Endometrium (tissue), 2 donors: Measurements from ENCODE around the gene NOS3.
"Not testable (repeated sequence)": the region's sequence is repeated elsewhere in the genome, so short reads cannot be mapped to it uniquely, and the experiment has no call there.

Experiments used
- FAIRE-seq: peaks from 2 replicates; lab custom pipeline; 2012; peaks lifted over from hg19 to GRCh38; lab: Jason Lieb, UNC
- donor health status: control.
- donor health status: control.

NOS3 gene

GRCh38 chr7:151017953-151018420 lies 27.2 kb downstream of the NOS3 start:
- no peak for FAIRE-seq

- FAIRE-seq = no peak
Observed at GRCh38 chr7:151018421-151019129, 27.8 kb downstream of the NOS3 start.

GRCh38 chr7:151019130-151019447 lies 28.3 kb downstream of the NOS3 start:
- no peak for FAIRE-seq

DNA sequence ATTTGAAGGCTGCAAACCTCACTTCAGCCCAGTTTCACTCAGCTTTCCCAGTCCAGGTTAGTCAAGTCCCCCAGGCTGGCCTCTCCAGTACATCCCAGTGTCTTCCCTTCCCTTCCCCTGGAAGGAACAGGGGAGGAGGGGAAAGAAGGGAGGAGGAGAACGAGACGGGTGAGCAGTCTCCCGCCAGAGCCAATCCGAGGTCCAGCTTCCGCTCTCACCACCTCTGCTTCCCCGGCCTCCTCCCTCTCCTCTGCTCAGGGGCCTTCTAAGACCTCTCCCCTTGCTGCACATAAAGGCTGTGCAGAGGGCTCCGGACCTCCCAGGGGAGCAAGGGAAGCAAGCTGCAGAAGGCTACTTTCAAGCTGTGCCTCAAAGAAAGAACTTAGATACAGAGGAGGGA lies 29.4 kb downstream of the NOS3 start:
- FAIRE-seq = no peak

DNA sequence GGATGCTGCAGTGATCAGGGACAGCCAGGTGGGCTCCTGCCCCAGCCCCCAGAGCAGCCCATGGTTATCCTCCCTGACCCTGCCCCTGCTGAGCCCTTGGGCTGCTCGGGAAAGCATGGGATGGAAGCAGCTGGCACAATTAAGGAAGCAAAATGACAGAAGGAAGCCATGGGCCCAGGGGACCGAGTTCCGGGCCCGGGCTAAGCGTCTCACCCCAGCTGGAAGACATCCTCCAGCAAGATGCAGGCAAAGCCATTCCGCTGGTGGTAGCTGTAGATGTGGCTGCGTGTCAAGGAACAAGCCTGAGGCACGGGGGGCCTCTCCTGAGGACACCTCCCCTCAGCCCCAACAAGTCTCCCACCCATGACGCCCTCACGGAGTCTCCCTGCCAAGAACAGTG lies 32.4 kb downstream of the NOS3 start:
- FAIRE-seq = no peak

GRCh38 chr7:151024435-151025056 lies 33.7 kb downstream of the NOS3 start, which contains the start of gene ATG9B:
Gene ATG9B, minus strand, starts transcription at chr7:151024494. Its CDS starts 71 bp downstream, at chr7:151024423.
- no peak for FAIRE-seq

DNA sequence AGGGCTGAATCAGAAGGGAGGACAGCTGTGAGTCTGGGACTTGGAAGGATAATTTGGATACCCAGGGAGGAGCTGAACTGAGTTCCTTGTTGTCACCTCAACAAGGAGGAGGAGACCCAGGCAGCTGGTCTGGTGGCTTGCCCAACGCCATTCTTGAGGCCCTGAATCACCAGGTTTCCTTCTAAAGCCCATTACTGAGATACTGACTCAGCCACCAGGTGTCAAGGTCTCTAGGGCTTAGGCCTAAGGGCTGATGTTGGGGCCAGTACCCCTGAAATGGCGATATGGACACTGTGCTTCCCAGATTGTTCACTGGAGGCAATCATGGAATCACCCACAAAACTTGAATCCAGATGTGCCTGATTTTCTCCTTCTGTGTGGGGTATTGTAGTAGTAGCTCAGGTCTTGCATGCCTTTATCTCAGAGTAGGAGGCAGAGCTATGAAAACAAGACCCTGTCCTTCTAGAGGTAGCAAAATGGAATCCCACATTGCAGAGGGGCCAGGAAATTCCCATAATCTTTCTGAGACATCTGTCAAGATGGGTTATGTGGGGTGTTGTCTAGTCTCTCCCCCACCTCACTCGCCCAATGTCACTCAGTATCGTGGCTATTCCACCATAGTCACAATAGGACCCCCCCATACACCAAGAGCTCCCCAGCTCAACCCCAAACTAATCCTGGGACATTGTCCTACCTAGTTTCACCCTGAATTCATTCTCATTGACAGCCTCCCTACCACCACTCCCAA lies 35.3 kb downstream of the NOS3 start:
- FAIRE-seq = no peak

- not testable (repeated sequence) for FAIRE-seq
Observed at GRCh38 chr7:151026771-151027727, 36.2 kb downstream of the NOS3 start.

DNA sequence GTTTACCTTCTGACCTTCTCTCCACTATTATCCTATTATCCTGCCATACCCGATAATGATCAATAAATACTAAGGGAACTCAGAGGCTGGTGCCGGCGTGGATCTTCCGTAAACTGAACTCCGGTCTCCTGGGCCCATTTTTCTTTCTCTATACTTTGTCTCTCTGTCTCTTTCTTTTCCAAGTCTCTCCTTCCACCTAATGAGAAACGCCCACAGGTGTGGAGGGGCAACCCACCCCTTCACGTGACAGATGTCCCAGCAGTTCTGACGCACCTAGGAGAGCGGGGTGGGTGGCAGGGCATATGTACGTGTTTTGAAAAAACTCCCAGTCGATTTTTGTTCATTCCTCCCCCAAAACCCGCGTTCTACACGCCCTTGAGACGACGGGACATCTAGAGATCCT lies 36.9 kb downstream of the NOS3 start:
- FAIRE-seq = not testable (repeated sequence)

GRCh38 chr7:151028131-151028947 lies 37.5 kb downstream of the NOS3 start, which contains the start of gene ABCB8:
Gene ABCB8, plus strand, starts transcription at chr7:151028450. Its CDS starts 66 bp downstream, at chr7:151028516.
- peak; percentile 95 for FAIRE-seq

DNA sequence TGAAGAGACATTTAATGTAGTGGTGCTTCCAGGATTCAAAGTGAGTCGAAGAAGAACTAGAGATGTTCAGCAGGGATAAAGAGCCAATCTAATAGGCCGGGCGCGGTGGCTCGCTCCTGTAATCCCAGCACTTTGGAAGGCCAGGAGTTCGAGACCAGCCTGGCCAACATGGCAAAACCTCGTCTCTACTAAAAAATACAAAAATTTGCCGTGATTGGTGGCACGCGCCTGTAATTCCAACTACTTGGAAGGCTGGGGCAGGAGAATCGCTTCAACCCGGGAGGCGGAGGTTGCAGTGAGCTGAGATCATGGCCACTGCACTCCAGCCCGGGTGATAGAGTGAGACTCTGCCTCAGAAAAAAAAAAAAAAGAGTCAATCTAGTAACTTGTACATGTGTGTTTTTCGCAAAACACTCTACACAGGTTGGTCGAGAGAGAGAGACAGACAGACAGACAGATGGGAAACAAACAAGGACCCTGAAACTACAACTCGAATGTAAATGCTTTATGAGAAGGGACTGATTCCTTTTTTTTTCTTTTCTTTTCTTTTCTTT lies 38.2 kb downstream of the NOS3 start:
- no peak for FAIRE-seq

DNA sequence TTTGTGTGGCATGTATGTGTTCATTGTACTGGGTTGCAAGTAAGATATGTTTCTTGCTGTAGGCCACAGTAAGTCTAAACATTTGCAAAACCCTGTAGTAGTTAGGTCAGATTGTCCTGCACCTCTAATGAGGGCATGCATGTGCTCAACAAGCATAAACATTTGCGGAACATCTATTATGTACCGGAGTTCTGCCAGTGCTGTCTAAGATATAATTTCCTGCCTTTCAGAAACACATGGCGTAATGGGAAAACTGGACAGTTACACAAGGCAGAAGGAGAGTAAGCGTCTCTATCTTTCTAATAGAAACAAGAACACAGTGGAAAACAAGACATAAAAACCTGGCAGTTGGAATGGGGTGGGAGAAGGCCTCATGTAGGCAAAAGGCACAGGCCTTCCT lies 40.2 kb downstream of the NOS3 start:
- peak; percentile 50 for FAIRE-seq

- no peak for FAIRE-seq
Observed at GRCh38 chr7:151032936-151033863, 42.4 kb downstream of the NOS3 start.

GRCh38 chr7:151033864-151034249 lies 43.0 kb downstream of the NOS3 start:
- FAIRE-seq = no peak

DNA sequence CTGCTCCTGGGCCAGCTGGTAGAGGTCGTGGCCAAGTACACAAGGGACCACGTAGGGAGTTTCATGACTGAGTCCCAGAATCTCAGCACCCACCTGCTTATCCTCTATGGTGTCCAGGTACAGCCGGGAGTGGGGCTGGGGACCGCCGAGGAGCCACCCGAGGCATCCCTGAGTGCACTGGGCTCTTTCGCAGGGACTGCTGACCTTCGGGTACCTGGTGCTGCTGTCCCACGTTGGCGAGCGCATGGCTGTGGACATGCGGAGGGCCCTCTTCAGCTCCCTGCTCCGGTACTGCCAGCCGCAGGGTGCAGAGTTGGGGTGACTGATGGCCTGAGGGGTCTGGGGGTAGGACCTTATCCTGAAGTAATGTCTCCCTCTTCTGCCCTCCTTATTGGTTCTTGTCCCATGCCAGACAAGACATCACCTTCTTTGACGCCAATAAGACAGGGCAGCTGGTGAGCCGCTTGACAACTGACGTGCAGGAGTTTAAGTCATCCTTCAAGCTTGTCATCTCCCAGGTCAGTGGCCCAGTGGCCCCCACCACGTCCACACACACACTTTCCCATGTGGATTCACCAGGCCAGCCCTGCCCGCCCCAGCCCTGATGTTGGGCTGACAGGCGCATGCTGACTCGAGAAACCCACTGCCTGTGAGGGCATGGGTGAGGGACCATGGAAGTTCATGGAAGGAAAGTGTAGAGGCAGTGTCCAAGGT lies 43.7 kb downstream of the NOS3 start:
- FAIRE-seq = no peak

DNA sequence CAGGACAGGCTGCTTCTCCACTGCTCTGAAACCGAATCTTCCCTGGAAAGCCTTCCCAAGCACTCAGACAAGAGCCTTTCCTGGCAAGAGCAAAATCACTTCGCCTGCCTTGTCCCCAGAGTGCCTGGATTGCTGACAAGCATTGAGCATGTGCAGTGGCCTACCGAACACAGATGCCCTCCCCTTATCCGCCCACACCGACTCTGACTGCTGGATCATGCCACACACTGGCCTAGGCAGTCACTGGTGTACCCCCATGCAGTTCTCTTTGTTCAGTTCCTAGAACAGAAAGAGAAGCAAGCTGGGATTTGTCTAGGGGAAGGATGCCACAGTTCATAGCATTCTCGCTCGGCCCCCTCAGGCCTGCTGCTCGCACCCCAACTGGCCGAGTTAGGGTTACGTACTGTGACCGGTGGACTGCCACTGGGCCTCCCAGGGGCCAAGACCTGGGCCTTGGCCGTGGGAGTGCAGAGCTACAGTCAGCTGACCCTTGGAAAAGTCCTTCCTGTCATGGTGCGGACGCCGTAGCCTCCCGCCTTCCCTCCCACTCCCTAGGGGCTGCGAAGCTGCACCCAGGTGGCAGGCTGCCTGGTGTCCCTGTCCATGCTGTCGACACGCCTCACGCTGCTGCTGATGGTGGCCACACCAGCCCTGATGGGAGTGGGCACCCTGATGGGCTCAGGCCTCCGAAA lies 44.4 kb downstream of the NOS3 start:
- no peak for FAIRE-seq

GRCh38 chr7:151035902-151036301 lies 45.1 kb downstream of the NOS3 start:
- no peak for FAIRE-seq
